HG03469 (cell line): Measurements from ENCODE around the gene FOXO3B.
"Not testable (repeated sequence)": the region's sequence is repeated elsewhere in the genome, so short reads cannot be mapped to it uniquely, and the experiment has no call there.

ENCODE experiments used
- ATAC-seq: cut with Tn5 transposase; IDR thresholded peaks from one replicate; pipeline ENCODE4 v1.9.1; 2021; ENCODE audit warnings: mild to moderate bottlenecking, moderate library complexity, moderate number of reproducible peaks; ENCODE audit not compliant: unreplicated experiment

FOXO3B gene

GRCh38 chr17:18661924-18662624, 20.0 kb downstream of the FOXO3B start:
- ATAC-seq, result not testable (repeated sequence)

GRCh38 chr17:18650094-18650493, 32.0 kb downstream of the FOXO3B start:
- ATAC-seq, result not testable (repeated sequence)

- not testable (repeated sequence) for ATAC-seq
These were observed 37.8 kb downstream of the FOXO3B start, which contains the start of gene TBC1D28 for GRCh38 chr17:18644291-18644690. Gene TBC1D28 (minus strand): TSS chr17:18644391. CDS start chr17:18641352, 3,039 bp downstream.

DNA sequence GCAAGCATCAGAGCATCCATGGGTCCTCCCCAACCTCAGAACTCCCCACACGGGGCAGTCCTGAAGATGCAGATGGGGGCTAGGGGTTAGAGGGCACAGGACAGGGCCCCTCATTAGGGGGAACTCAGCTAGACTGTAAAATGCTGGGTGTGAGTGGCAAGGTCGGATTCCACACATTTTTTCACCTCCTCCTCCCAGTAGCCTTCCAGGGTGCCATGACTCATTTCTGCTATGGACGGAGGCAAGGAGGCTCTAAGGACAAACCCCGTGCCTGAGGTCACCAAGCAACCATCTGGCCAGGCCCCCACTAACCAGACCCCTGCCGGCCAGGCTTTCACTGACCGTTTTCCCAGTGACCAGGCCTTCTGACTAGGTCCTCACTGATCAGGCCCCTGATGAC, 39.0 kb downstream of the FOXO3B start:
- ATAC-seq, result not testable (repeated sequence)

GRCh38 chr17:18638357-18638756, 43.8 kb downstream of the FOXO3B start:
- ATAC-seq, result not testable (repeated sequence)

- ATAC-seq, result not testable (repeated sequence)
These were observed 45.9 kb downstream of the FOXO3B start for GRCh38 chr17:18636237-18636636.

GRCh38 chr17:18635773-18636172, 46.3 kb downstream of the FOXO3B start:
- not testable (repeated sequence) for ATAC-seq

GRCh38 chr17:18634550-18635263, 47.4 kb downstream of the FOXO3B start:
- ATAC-seq, result not testable (repeated sequence)
